Activated CD4-positive, alpha-beta T cell treated with anti-CD3 and anti-CD28 coated beads, Interleukin-2, amount 50 U/mL, for 16 hours (primary cell): ENCODE data around the gene IFRD2.
"Not testable (repeated sequence)": the region's sequence is repeated elsewhere in the genome, so short reads cannot be mapped to it uniquely, and the experiment has no call there.

ENCODE experiments used
- DNase-seq: peaks from one replicate; pipeline ENCODE4 v3.0.0-alpha.2; 2020

IFRD2 gene

DNA sequence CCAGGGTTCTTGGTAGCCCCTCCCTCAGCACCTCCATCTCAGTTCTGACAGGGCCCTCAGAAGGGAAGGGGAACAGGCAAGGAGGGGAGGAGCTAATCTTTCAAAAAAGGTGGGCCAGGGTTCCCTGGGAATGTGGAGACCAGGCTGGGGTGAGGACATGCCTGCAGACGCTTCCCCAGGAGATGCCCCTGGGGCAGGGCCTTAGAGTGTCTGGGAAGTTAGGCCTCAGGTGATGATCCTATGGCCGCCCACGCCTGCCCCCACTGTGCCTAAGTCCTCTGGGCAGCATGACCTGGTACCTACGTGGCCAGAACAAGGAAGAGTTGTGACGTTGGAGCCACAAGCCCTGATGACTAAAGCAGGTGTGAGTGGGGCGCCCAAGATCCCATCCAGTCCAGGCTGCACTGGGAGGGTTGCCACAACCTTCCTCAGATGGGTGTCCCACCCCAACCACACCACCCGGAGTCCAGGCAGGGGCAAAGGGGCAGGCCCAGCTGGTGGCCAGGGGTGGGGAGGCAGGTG is 27.2 kb downstream of the IFRD2 start:
- DNase-seq, result no peak

DNA sequence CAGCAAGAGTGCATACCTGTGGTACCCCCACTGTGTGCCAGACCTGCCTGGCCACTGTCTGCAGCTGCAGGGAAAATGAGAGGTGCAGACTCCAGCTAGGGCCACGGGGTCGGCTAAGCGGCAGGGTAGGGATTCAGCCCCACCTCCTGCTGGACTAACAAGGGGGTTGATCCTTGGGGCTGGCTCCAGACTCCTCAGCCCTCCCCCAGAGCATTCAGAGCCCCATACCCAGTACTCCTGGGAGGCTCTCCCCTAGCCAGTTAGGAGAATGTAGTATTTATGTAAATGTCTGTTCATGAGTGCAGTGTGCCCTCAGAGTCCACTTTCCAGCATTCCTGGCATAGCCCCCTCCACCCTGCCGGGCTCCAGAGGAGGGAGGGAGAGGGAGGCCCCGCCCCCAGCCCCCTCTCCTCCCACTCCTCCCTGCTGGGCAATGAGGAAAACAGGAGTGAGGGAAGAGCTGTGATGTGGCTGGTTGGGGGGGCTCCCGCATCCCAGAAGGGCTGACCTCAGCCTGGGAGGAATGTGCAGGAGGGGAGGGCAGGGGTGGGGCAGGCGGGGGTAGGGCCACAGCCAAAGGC is 27.8 kb downstream of the IFRD2 start:
- DNase-seq, result no peak

GRCh38 chr3:50263478-50264382 is 28.5 kb downstream of the IFRD2 start:
- no peak for DNase-seq

GRCh38 chr3:50262778-50263177 is 29.5 kb downstream of the IFRD2 start:
- no peak for DNase-seq

GRCh38 chr3:50262200-50262599 is 30.0 kb downstream of the IFRD2 start:
- DNase-seq, result not testable (repeated sequence)

DNA sequence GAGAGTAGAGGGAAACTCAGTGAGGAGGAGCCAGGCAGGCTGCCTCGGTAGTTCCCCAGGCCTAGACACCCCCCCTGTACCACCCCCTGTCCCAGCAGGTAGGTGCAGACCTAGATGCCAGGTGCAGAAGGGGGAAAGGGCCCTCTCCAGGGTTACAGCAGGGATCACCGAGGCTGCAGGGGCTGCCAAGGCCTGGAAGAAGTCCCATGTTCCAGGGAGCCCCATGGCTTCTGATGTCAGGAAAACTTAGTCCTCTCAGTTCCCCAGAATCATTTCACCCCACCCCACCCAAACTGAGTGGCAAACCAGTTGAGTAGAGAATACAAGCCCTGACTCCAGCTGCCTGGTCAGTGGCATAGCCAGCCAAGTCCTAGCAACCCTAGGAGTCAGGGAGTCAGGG is 30.7 kb downstream of the IFRD2 start:
- no peak for DNase-seq

DNA sequence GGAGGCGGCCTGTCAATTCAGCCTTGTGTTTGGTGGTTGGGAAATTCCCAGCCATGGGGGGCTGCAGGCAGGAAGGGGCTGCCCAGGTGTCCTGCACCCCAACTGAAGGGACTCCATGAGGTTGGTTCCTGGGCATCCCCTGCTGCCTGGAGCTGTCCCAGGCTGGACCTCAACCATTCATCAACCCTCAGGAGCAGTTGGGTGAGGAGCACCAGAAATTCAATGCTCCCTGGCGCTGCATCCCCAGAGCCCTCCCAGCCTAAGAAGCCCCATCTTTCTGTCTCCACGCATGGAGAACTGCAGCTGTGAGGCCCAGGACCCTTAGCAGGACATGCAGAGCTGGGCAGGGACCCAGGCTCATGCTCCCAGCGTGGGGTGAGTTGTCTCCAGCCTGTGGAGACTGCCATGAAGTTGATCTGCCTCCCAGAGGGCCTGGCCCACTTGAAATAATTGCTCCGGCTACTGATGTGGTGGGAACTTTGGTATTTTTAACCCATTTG is 31.2 kb downstream of the IFRD2 start:
- DNase-seq, result no peak

- peak; percentile 90 for DNase-seq
Observed at GRCh38 chr3:50260027-50260941, 31.9 kb downstream of the IFRD2 start.

- no peak for DNase-seq
Observed at GRCh38 chr3:50259432-50260026, 32.7 kb downstream of the IFRD2 start.

DNA sequence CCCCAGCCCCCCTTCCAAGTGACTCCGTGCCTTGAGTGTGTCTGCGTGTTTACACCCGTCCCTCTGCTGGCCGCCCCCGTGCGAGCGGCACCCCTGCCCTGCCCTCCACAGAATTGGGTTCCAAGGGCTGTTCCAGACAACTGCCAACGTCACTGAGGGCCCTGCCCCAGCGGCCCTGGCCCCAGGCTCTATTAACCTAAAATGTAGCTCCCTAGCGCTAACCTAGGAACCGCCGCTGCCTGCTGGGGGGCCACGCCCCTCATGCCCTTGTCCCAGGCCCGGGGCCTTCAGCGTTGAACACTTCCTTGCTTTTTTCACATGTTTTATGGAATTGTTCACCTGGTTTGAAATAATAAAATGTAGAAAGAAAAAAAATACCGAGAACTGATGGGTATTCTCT is 33.2 kb downstream of the IFRD2 start:
- no peak for DNase-seq

DNA sequence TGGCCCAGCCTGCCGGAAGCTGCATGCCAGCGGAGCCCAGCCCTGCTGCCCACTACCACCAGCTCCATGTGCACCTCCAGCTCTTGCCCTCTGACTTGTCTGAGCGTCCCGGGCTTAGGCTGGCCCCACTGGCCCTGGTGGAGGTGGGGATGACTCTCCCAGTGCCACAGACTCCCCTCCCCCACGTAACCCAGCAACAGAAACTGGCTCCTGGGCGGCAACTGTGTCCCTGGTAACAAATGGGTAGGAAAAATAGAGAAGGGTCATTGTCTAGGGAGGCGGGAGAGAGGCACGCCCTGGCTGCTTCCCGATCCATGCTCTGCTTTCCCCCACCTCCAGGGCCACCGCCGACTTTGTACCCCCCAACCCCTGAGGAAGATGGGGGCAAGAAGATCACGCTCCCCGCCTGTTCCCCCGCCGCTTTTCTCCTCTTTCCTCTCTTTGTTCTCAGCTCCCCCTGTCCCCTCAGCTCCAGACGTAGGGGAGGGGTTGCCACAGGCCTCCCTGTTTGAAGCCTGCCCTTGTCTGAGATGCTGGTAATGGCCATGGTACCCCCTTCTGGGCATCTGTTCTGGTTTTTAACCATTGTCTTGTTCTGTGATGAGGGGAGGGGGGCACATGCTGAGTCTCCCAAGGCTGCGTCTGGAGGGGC is 34.1 kb downstream of the IFRD2 start:
- DNase-seq, result no peak

- no peak for DNase-seq
Observed at GRCh38 chr3:50256978-50257890, 35.0 kb downstream of the IFRD2 start.

- DNase-seq, result no peak
Observed at GRCh38 chr3:50255251-50255615, 37.0 kb downstream of the IFRD2 start.

- DNase-seq, result no peak
Observed at GRCh38 chr3:50254577-50255250, 37.5 kb downstream of the IFRD2 start.

GRCh38 chr3:50251220-50251619 is 41.0 kb downstream of the IFRD2 start:
- DNase-seq, result peak; percentile 42

DNA sequence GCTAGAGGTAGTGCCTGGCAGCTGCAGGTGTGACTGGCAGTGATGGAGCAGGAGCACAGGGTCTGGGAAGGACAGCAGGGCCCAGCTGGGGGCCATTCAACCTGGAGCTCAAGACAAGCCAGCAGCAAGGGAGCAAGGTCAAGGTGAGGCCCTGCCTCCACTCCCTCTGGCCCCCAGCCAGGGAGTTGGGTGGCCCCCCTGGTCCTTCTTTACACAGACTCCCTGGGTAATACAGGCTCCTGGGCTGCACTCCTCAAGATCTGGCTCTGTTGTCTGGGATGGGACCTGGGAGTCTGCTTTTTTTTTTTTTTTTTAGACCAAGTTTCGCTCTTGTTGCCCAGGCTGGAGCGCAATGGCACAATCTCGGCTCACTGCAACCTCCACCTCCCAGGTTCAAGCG is 41.7 kb downstream of the IFRD2 start:
- no peak for DNase-seq

DNA sequence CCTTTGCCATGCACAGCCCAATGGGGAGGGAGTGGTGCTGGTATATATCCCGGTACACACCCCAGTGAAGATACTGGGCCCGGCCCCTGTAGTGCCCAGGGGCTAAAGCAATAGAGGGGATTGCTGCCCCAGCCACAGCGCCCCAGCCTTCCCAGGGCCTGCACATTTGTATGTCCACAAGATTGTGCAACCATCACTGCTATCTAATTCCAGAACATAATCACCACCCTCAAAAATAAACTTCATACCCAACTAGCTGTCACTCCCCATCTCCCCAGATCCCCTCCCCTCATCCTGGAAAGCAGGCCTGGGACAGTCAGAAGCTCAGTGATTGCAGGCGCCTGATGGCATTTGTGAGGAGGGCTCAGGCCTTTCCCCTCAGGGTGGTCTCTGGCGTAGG is 42.8 kb downstream of the IFRD2 start:
- DNase-seq, result no peak

- no peak for DNase-seq
Observed at GRCh38 chr3:50248387-50248786, 43.8 kb downstream of the IFRD2 start.

DNA sequence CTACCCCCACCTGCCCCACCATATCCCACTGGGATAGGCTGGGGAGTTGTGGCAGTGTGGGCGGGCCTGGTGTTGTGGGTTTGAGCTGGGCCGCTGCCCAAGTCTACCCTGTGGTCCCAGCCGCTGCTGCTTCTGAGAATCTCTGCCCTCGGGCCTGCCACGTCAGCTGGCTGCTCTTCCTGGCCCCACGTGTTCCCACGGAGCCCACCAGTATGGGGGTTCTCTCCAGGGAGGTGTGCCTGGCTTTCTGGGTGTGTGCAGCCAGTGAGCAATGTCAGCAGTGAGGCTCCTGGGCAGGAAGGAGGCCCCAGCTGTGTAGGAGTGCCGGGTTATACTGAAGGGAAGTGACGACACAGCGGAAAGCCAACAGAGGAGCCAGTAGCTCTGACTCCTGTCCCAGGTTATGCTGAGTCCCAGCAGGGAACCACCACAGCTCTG is 45.7 kb downstream of the IFRD2 start:
- peak; percentile 92 for DNase-seq

DNA sequence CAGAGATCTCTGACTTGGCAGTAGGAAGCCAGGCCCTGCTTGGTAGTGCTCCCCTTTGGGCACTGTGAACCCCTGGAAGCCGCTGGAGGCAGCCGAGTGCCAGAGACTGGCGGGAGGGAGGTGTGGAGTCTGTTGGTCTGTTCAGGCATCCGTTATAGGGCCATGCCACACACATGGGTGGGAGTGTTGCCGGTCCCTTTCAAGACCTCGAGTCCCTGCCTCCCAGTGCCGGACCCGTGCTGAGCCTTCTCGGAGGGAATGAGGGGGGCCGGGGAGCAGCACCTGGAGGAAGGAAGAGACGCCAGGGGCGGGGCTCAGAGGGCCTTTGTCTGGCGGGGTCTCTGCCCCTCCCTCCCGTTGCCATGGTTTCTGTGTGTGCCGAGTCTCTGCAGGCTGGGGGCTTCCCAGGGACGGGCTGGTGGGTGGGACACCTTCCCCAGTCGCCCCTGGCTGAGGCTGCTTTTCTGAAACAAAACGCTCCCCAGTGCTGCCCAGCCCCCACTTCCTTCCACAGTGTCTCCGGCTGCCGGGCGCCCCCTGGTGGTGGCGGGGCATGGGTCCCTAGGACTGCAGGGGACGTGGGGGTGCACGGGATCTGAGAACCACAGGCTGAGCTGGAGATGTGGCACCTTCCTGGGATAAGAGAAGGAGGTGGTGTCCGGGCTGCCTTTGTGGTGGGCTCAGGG is 46.3 kb downstream of the IFRD2 start:
- DNase-seq, result peak; percentile 91
